ENCODE data around the gene TMEM132C.

TMEM132C gene

DNA sequence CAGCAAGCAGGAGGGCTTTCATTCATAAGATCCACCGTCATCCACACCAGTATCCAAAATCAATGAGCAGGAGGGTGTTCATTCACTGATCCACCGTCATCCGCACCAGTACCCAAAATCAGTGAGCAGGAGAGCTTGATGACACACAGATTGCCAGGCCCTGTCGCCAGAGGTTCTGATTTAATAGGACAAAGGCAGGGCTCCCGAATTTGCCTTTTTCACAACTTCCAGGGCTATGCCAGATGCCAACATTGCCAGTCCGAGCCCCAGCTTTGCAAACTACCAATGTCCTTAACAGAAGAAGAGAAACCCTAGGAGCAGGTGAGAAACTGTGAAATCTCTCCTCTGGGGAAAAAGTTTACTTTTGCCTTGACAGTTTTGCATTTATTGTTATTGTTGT, 441.8 kb downstream of the TMEM132C start:
- TF ChIP-seq, protein P1, sequence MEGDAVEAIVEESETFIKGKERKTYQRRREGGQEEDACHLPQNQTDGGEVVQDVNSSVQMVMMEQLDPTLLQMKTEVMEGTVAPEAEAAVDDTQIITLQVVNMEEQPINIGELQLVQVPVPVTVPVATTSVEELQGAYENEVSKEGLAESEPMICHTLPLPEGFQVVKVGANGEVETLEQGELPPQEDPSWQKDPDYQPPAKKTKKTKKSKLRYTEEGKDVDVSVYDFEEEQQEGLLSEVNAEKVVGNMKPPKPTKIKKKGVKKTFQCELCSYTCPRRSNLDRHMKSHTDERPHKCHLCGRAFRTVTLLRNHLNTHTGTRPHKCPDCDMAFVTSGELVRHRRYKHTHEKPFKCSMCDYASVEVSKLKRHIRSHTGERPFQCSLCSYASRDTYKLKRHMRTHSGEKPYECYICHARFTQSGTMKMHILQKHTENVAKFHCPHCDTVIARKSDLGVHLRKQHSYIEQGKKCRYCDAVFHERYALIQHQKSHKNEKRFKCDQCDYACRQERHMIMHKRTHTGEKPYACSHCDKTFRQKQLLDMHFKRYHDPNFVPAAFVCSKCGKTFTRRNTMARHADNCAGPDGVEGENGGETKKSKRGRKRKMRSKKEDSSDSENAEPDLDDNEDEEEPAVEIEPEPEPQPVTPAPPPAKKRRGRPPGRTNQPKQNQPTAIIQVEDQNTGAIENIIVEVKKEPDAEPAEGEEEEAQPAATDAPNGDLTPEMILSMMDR (IDR thresholded peaks at IDR 0.05; ENCODE audit: borderline replicate concordance, control extremely low read depth, extremely low read depth, insufficient read depth, missing control alignments): no peak
- in situ Hi-C loops (cut with MboI; ENCODE audit: low sequenced_read_pairs, unreplicated experiment): no loop called here
- DNase-seq (ENCODE audit: low spot score): no peak

DNA sequence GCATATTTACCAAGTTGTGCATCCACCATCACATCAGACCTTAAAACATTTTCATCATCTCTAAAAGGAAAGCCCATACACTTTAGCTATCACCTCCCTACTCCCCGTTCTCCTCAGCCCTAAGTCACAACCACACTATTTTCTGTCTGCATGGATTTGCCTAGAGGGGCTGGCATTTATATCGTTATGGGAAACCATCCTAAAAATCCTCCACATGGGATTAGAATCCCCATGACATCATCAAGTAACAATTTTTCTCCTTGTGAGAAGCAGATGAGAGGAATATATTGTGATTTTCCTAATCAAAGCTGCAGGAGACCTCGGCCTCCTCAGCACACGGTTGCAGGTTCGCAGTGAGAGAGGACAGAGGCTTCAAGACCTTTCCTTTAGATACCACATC, 442.7 kb downstream of the TMEM132C start:
- no peak for DNase-seq (ENCODE audit: low spot score)
- TF ChIP-seq, protein P1 (IDR thresholded peaks at IDR 0.05; ENCODE audit: borderline replicate concordance, control extremely low read depth, extremely low read depth, insufficient read depth, missing control alignments): no peak
- in situ Hi-C loops (cut with MboI; ENCODE audit: low sequenced_read_pairs, unreplicated experiment): no loop called here

DNA sequence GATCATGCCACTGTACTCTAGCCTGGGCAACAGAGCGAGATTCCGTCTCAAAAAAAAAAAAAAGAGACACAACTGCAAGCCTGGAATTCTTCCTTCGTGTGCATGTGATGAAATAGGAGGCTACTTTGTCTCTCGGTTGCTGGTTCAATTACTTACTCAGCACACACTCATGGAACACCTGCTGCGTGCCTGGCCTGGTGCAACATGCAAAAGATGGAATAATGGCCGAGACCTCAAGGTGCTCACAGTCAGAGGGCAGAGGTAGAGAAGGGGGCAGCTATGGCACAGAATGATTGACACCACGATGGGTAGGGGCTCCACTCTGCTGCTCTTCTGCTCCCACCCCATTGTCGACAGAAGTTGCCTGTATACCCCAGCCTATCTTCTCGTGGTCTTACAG, 444.5 kb downstream of the TMEM132C start:
- TF ChIP-seq, protein P1 (IDR thresholded peaks at IDR 0.05; ENCODE audit: borderline replicate concordance, control extremely low read depth, extremely low read depth, insufficient read depth, missing control alignments): no peak
- no peak for DNase-seq (ENCODE audit: low spot score)
- in situ Hi-C loops (cut with MboI; ENCODE audit: low sequenced_read_pairs, unreplicated experiment): no loop called here

DNA sequence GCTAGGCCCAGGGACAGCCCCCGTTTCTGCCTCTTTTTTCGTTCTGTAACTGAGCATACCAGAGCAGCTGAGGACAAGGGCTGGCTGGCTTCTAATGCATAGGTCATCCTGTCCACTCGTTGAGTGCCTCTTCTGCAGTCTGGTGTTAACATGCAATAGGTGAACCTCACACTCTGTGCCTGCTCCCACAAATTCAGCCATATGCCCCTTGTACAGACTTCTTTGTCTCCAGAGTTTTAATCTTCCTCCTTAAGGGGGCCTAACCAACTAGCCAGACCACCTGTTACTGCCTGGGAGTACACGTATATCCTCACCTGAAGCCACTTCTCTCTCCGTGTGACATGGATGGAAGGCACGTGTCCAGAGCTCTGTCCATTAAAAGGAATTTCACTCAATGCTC, 445.7 kb downstream of the TMEM132C start:
- in situ Hi-C loops (cut with MboI; ENCODE audit: low sequenced_read_pairs, unreplicated experiment): no loop called here
- DNase-seq (ENCODE audit: low spot score): no peak
- TF ChIP-seq, protein P1 (IDR thresholded peaks at IDR 0.05; ENCODE audit: borderline replicate concordance, control extremely low read depth, extremely low read depth, insufficient read depth, missing control alignments): no peak

GRCh38 chr12:128715485-128715884, 448.5 kb downstream of the TMEM132C start:
- in situ Hi-C loops (cut with MboI; ENCODE audit: low sequenced_read_pairs, unreplicated experiment): no loop called here
- TF ChIP-seq, protein P1 (IDR thresholded peaks at IDR 0.05; ENCODE audit: borderline replicate concordance, control extremely low read depth, extremely low read depth, insufficient read depth, missing control alignments): no peak
- DNase-seq (ENCODE audit: low spot score): no peak

- in situ Hi-C loops (cut with MboI; ENCODE audit: low sequenced_read_pairs, unreplicated experiment): no loop called here
- no peak for DNase-seq (ENCODE audit: low spot score)
- TF ChIP-seq, protein P1 (IDR thresholded peaks at IDR 0.05; ENCODE audit: borderline replicate concordance, control extremely low read depth, extremely low read depth, insufficient read depth, missing control alignments): no peak
Measured at GRCh38 chr12:128724468-128725046, 457.6 kb downstream of the TMEM132C start.

Data from GM13976 (cell line).